GM12878 (cell line): Measurements from ENCODE around the gene GAL3ST2. TPM values are rescaled to one million over a fixed set of nuclear protein-coding genes. Genes with fewer than 3 reads are reported as not detected.
A peak's percentile ranks its signal among the peaks of the same experiment; 100 is the strongest.

Experiments
- ATAC-seq: fragments of 200-7000 bp; cut with Tn5 transposase; 3 replicates; pipeline ENCODE4 v1.9.1; 2020; ENCODE audit warnings: mild to moderate bottlenecking, moderate library complexity
- BruUV-seq: library from RNA; stranded (reverse); fragments of 400-500 nt; replicated peaks from 2 replicates; lab custom pipeline; 2021; lab: Mats Ljungman, UMichigan
- CTCF ChIA-PET: fragments of 300-600 bp; sonication (Branson Sonifier 250); formaldehyde crosslinking; extraction: SDS; loops from one replicate; lab custom pipeline; 2021; ENCODE audit warnings: inconsistent platforms; lab: Yijun Ruan, JAX
- POLR2A ChIA-PET: fragments of 350-600 bp; formaldehyde crosslinking; extraction: SDS; loops from one replicate; lab custom pipeline; 2021; ENCODE audit warnings: inconsistent platforms; lab: Charles Lee
- RAD21 ChIA-PET: fragments of 300-600 bp; sonication (Branson Sonifier 250); formaldehyde crosslinking; loops from one replicate; lab custom pipeline; 2023; ENCODE audit warnings: antibody characterized with exemption; ENCODE audit not compliant: unreplicated experiment; lab: Charles Lee
- SMC1A ChIA-PET: fragments of 300-600 bp; sonication (Branson Sonifier 250); formaldehyde crosslinking; loops from one replicate; lab custom pipeline; 2023; ENCODE audit not compliant: unreplicated experiment, uncharacterized antibody; lab: Charles Lee
- DNase-seq: peaks from one replicate; pipeline ENCODE4 v3.0.0-alpha.2; 2011; ENCODE audit warnings: low read depth, low spot score
- FAIRE-seq: peaks from 3 replicates; lab custom pipeline; 2011; peaks lifted over from hg19 to GRCh38; lab: Jason Lieb, UNC
- H2AFZ ChIP-seq: 2 replicates; pipeline ENCODE4 v1.6.0; 2011; ENCODE audit warnings: low read depth, low read length, control low read depth; ENCODE audit not compliant: control insufficient read depth
- H3K27ac ChIP-seq: 2 replicates; pipeline ENCODE4 v1.5.1; 2011; ENCODE audit warnings: control low read depth; ENCODE audit not compliant: control insufficient read depth, insufficient read depth
- H3K27me3 ChIP-seq, 2 experiments: replicated peaks in 1 of 2; 2 replicates each; pipeline versions ENCODE4 v1.6.0 to v1.6.1; 2011; ENCODE audit warnings: low read length in 1 of 2; ENCODE audit not compliant: control insufficient read depth in 2 of 2, insufficient read depth in 2 of 2
- H3K36me3 ChIP-seq, 2 experiments: 2 replicates each; pipeline ENCODE4 v1.5.1; 2011; ENCODE audit warnings: low read length in 1 of 2; ENCODE audit not compliant: control insufficient read depth in 2 of 2, insufficient read depth in 2 of 2
- H3K4me1 ChIP-seq: 2 replicates; pipeline ENCODE4 v1.6.1; 2011; ENCODE audit warnings: mild to moderate bottlenecking, low read length, moderate library complexity, mixed read lengths; ENCODE audit not compliant: control insufficient read depth, insufficient read depth
- H3K4me2 ChIP-seq: 2 replicates; pipeline ENCODE4 v1.6.0; 2011; ENCODE audit warnings: control low read depth; ENCODE audit not compliant: control insufficient read depth, insufficient read depth
- H3K4me3 ChIP-seq: fragments of 200-600 bp; sonication (generic); 2 replicates; pipeline ENCODE4 v1.5.1; 2016
- H3K79me2 ChIP-seq: 2 replicates; pipeline ENCODE4 v1.6.0; 2011; ENCODE audit warnings: low read length; ENCODE audit not compliant: control insufficient read depth, insufficient read depth
- H3K9ac ChIP-seq: 2 replicates; pipeline ENCODE4 v1.8.0; 2011; ENCODE audit warnings: low read length, control low read depth, mixed read lengths; ENCODE audit not compliant: control insufficient read depth, insufficient read depth
- H3K9me3 ChIP-seq: replicated peaks from 3 replicates; pipeline ENCODE4 v1.5.1; 2011; ENCODE audit warnings: mild to moderate bottlenecking, low read length; ENCODE audit not compliant: control insufficient read depth, insufficient read depth
- H4K20me1 ChIP-seq: 2 replicates; pipeline ENCODE4 v1.6.0; 2011; ENCODE audit not compliant: control insufficient read depth, insufficient read depth
- BCL3 ChIP-seq: IDR thresholded peaks from 2 replicates; pipeline ENCODE4 v1.6.1; 2011; ENCODE audit warnings: borderline replicate concordance, low read depth, mild to moderate bottlenecking, moderate library complexity, low read length; ENCODE audit not compliant: insufficient read depth, poor library complexity, severe bottlenecking
- HSF1 ChIP-seq: fragments of 150-350 bp; IDR thresholded peaks from 2 replicates; pipeline ENCODE4 v1.6.1; 2014; ENCODE audit warnings: mild to moderate bottlenecking, low read depth, low read length
- PBX3 ChIP-seq: IDR thresholded peaks from 2 replicates; pipeline ENCODE4 v1.6.1; 2011; ENCODE audit warnings: mild to moderate bottlenecking, low read depth, low read length, moderate library complexity; ENCODE audit not compliant: insufficient replicate concordance
- SMARCA5 ChIP-seq: fragments of 450-650 bp; IDR thresholded peaks from 2 replicates; pipeline ENCODE4 v1.6.1; 2017; ENCODE audit warnings: mild to moderate bottlenecking
- TCF3 ChIP-seq: IDR thresholded peaks from 2 replicates; pipeline ENCODE4 v1.6.1; 2012; ENCODE audit warnings: low read depth, mild to moderate bottlenecking, low read length, borderline replicate concordance; ENCODE audit not compliant: insufficient read depth
- TCF7 ChIP-seq: IDR thresholded peaks from 2 replicates; pipeline ENCODE4 v1.6.1; 2014; ENCODE audit warnings: antibody characterized with exemption, borderline replicate concordance
- WGBS: methylation state at CpG from one replicate; pipeline ENCODE4 v1.1.6; 2016; ENCODE audit warnings: low lambda C conversion rate; ENCODE audit not compliant: insufficient replicate concordance, insufficient coverage; ENCODE audit errors: missing lambda C conversion rate; 5-methylcytosine and 5-hydroxymethylcytosine counted together
- in situ Hi-C: fragments of 300-500 bp; cut with MboI; formaldehyde crosslinking; loops from 9 replicates; pipeline ENCODE4 v1.14.3; 2018; ENCODE audit warnings: mixed read lengths
- intact Hi-C: fragments of 100-400 bp; cut with micrococcal nuclease; formaldehyde crosslinking; loops from one replicate; pipeline ENCODE4 v1.14.2; 2022; ENCODE audit not compliant: unreplicated experiment
- polyA plus RNA-seq, 11 experiments: library from polyadenylated mRNA; depleted of rRNA in 4 of 11; unstranded in 6 of 11; stranded (reverse) in 5 of 11; fragments of >200 nt; fragmentation: Nextera tagmentation in 4 of 11; fragmentation: Illumina TruSeq in 1 of 11; extraction: Ambion mirVana in 4 of 11; extraction: Trizol in 1 of 11; gene quantifications; 1 replicate in 1 of 11; 2 replicates in 10 of 11; pipeline versions ENCODE4 v1.2.1 to v1.2.3, GENCODE V29; 2011 to 2016; ENCODE audit warnings: inconsistent platforms in 2 of 11, missing spikeins in 2 of 11, low read depth in 1 of 11
- total RNA-seq, 4 experiments: library from RNA; depleted of rRNA in 3 of 4; stranded (reverse); fragments of >200 nt in 3 of 4; fragmentation: Illumina TruSeq in 1 of 4; extraction: Trizol in 1 of 4; gene quantifications; 2 replicates each; pipeline versions ENCODE4 v1.2.1 to v1.2.3, GENCODE V29; 2013 to 2021

GAL3ST2 gene
- total and polyA plus RNA-seq, 10 of the 15 experiments (the other 5 are each of a cell fraction or from before 2014, with no cell fraction given) = 0.09 to 0.36 (median 0.11) TPM; not detected in 7

GRCh38 chr2:241774419-241775222 is 2.0 kb upstream of the GAL3ST2 start:
- BruUV-seq = no TSS peak
- no peak overlapping the region for H3K4me2 ChIP-seq

More at GRCh38 chr2:241774419-241775222, 2.0 kb upstream of the GAL3ST2 start:
- Histone ChIP-seq H3K4me3 (no peak overlapping the region), H3K36me3 (no peaks in the 10 kb centered on the region), H4K20me1 (no peaks in the 10 kb centered on the region), H3K4me1 (peaks cover 15% of the 10 kb centered on the region), H3K79me2 (no peaks in the 10 kb centered on the region), H3K27ac (no peak overlapping the region), H2AFZ (no peak overlapping the region), H3K27me3 (no peaks in the 10 kb centered on the region), H3K9ac (no peak overlapping the region), H3K9me3 (no peaks in the 10 kb centered on the region)
- in situ Hi-C loops = no loop called here
- ChIA-PET SMC1A (interaction anchor here (1.0 kb wide), 1 partner anchor 39 kb away, joined by 3 read pairs; no protein-coding TSS in a partner anchor), POLR2A (no interaction called here), CTCF (no interaction called here), RAD21 (no interaction called here)
- WGBS = 76% methylated on average over 36 of the region's 40 CpGs
- ATAC-seq (no peak), FAIRE-seq (no peak), DNase-seq (no peak)
- intact Hi-C loops = no loop called here
- TF ChIP-seq TCF7 (no peak), SMARCA5 (no peak), HSF1 (no peak), BCL3 (peak; percentile 62), TCF3 (0 out of 2 replicates have a peak, but pooled peaks have one; percentile 17), PBX3 (no peak)
